GM10248 (cell line): ENCODE measurements around the gene UCK2.

ENCODE experiments used
- CTCF ChIA-PET: fragments of 300-600 bp; sonication (Branson Sonifier 250); formaldehyde crosslinking; extraction: SDS; loops from one replicate; lab custom pipeline; 2021; ENCODE audit warnings: antibody characterized with exemption; lab: Yijun Ruan, JAX
- POLR2A ChIA-PET: fragments of 350-650 bp; sonication (Branson Sonifier 250); formaldehyde crosslinking; extraction: SDS; loops from one replicate; lab custom pipeline; 2020; ENCODE audit warnings: antibody characterized with exemption; lab: Yijun Ruan, JAX
- DNase-seq: peaks from one replicate; pipeline ENCODE4 v3.0.0; 2012; ENCODE audit errors: extremely low spot score
- TF ChIP-seq, protein P1 (sequence below): IDR thresholded peaks from 2 replicates; pipeline ENCODE4 v1.5.1; 2012; ENCODE audit warnings: mild to moderate bottlenecking, low read depth; ENCODE audit errors: extremely low read depth, missing control alignments, control extremely low read depth

UCK2 gene

DNA sequence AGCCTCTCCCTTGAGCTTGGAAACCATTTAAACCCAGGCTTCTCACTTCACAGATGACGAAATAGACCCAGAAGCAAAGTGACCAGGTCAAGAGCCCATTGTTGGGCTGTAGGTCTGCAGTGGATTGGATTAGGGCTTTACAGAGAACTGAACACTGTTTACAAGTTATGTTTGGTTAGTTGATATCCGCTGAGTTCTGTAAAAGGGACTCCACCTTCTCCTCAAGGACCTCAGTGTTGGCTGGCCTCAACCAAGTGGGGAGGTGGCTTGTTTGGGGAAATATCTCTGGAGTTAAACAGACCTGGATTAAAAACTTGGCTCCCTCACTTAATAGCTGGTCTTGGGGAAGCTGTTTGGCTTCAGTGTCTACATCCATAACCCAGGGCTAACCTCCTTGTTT, 88.1 kb downstream of the UCK2 start:
- POLR2A ChIA-PET, result no interaction called here
- DNase-seq, result no peak
- CTCF ChIA-PET, result interaction anchor here (0.8 to 8.5 kb wide), 19 partner anchors 8 to 564 kb away, joined by 3 to 120 read pairs (median 7); partner anchors contain the start of genes ALDH9A1 and TMCO1
- TF ChIP-seq, protein P1, sequence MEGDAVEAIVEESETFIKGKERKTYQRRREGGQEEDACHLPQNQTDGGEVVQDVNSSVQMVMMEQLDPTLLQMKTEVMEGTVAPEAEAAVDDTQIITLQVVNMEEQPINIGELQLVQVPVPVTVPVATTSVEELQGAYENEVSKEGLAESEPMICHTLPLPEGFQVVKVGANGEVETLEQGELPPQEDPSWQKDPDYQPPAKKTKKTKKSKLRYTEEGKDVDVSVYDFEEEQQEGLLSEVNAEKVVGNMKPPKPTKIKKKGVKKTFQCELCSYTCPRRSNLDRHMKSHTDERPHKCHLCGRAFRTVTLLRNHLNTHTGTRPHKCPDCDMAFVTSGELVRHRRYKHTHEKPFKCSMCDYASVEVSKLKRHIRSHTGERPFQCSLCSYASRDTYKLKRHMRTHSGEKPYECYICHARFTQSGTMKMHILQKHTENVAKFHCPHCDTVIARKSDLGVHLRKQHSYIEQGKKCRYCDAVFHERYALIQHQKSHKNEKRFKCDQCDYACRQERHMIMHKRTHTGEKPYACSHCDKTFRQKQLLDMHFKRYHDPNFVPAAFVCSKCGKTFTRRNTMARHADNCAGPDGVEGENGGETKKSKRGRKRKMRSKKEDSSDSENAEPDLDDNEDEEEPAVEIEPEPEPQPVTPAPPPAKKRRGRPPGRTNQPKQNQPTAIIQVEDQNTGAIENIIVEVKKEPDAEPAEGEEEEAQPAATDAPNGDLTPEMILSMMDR, result no peak

DNA sequence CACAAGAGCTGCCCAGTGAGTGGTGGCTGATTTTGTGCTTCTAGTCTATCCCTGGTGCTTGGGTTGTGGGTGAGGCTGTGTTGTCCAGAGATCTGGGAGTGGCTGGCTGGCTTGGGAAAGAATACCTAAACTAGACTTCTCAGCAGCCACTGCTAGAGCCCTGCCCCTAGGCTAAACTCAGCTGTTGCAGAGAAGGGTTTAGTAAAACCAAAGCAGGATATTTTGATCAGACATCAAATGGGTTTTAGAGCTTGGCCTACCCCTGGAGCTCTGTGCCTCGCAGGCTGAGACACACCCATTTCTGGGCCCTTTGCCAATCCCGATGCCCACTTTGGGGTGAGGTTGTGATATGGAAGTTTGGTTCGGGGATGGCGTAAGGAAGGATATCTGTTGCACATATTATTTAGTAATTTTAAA, 88.5 kb downstream of the UCK2 start:
- TF ChIP-seq, protein P1, result no peak
- CTCF ChIA-PET, result interaction anchor here (0.8 to 8.5 kb wide), 15 partner anchors 9 to 563 kb away, joined by 3 to 120 read pairs (median 8); partner anchors contain the start of genes ALDH9A1 and TMCO1
- POLR2A ChIA-PET, result no interaction called here
- DNase-seq, result no peak

DNA sequence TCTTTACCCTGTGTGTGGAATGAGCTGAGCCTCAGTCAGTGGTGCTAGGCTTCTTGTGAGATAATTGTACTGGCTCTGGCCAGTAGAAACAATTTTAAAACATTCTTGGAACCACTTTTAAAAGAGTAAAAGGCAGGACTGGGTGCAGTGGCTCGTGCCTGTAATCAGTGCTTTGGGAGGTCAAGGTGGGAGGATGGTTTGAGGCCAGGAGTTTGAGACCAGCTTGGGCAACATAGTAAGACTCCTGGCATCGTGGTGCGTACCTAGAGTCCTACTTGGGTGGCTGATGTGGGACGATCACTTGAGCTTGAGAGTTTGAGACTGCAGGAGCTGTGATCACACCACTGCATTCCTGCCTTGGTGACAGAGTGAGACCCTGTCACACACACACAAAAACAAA, 89.8 kb downstream of the UCK2 start:
- no peak for DNase-seq
- ChIA-PET POLR2A (interaction anchor here (0.7 kb wide), 1 partner anchor 280 kb away, joined by 3 read pairs; no protein-coding TSS in a partner anchor), CTCF (interaction anchor here (1.5 to 8.5 kb wide), 5 partner anchors 8 to 562 kb away, joined by 3 to 120 read pairs (median 37); no protein-coding TSS in a partner anchor)
- TF ChIP-seq, protein P1, result no peak

DNA sequence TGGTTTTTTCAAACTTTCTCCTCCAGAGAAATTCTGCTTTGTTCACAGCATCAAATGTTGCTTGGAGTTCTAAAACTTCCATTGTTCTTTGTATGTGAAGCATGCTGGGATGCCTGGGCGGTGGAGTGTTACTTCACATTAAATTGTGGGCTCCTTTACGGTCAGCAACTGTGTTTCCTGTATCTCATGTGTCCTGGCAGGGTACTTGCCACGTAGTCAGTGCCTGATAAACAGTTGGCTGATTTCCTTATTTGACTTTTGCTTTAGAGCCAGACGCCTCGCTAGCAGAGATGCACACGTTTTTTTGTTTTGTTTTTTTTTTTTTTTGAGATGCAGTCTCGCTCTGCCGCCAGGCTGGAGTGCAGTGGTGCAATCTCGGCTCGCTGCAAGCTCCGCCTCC, 96.7 kb downstream of the UCK2 start:
- CTCF ChIA-PET, result interaction anchor here (0.6 to 9.0 kb wide), 38 partner anchors 9 to 1135 kb away, joined by 3 to 91 read pairs (median 4); no protein-coding TSS in a partner anchor
- POLR2A ChIA-PET, result interaction anchor here (0.5 kb wide), 1 partner anchor 566 kb away, joined by 3 read pairs; no protein-coding TSS in a partner anchor
- TF ChIP-seq, protein P1, result no peak
- no peak for DNase-seq

DNA sequence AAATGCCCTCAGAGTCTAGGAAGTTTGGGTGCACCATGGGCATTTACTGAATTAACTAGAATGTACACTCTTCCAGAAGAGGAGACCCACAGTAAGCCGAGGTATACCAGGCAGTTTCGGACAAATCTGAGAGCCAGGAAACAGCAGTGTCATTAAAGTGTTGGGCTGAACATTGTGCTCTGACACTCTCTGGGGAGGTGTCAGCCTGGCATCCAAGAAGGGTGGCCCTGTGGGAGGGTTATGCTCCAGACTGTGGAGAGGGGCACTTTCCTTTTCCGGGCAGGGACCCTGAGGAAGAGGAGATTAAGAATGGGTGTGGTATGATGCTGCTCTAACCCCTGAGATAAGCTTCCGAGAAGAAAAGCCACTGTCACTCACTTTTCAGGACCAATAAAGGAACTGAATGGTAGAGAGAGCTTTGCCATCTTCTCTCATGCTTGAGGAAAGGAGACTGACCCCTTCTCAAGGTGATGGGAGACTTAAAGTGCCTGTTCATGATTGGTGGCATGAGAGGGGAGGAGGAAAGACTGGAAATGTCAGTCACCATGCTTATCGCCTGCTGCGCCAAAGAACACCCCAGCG, 98.2 kb downstream of the UCK2 start:
- TF ChIP-seq, protein P1, result no peak
- POLR2A ChIA-PET, result no interaction called here
- CTCF ChIA-PET, result interaction anchor here (0.7 to 9.0 kb wide), 23 partner anchors 10 to 1133 kb away, joined by 3 to 91 read pairs (median 4); no protein-coding TSS in a partner anchor
- no peak for DNase-seq

DNA sequence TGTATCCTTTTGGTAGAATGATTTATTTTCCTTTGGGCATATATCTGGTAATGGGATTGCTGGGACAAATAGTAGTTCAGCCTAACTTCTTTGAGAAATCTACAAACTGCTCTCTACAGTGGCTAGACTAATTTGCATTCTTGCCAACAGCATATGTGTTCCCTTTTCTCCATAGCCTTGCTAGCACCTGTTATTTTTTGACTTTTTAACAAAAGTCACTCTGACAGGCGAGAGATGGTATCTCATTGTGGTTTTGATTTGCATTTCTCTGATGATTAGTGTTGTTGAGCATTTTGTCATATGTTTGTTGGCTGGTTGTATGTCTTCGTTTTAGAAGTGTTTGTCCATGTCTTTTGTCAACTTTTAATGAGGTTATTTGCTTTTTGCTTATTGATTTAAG, 99.8 kb downstream of the UCK2 start:
- CTCF ChIA-PET, result interaction anchor here (1.0 to 9.0 kb wide), 15 partner anchors 8 to 1132 kb away, joined by 3 to 91 read pairs (median 11); no protein-coding TSS in a partner anchor

More for the DNA sequence above, 99.8 kb downstream of the UCK2 start:
- no peak for DNase-seq
- TF ChIP-seq, protein P1, result no peak
- POLR2A ChIA-PET, result no interaction called here
